ENCODE data around the gene SPG21.

The SPG21 gene

GRCh38 chr15:64990168-64990470, 405 bp upstream of the SPG21 start:
- no peak for DNase-seq

- no peak for DNase-seq
Observed at GRCh38 chr15:64987136-64987535, 2.6 kb downstream of the SPG21 start.

GRCh38 chr15:64985366-64986033, 4.2 kb downstream of the SPG21 start:
- no peak for DNase-seq

- no peak for DNase-seq
Observed at GRCh38 chr15:64982472-64982871, 7.2 kb downstream of the SPG21 start.

- DNase-seq = no peak
Observed at GRCh38 chr15:64981812-64982431, 7.8 kb downstream of the SPG21 start.

- no peak for DNase-seq
Observed at GRCh38 chr15:64979252-64979710, 10.4 kb downstream of the SPG21 start.

GRCh38 chr15:64975390-64975789, 14.3 kb downstream of the SPG21 start:
- no peak for DNase-seq

- DNase-seq = no peak
Observed at GRCh38 chr15:64970698-64971097, 19.0 kb downstream of the SPG21 start.

GRCh38 chr15:64969401-64969800, 20.3 kb downstream of the SPG21 start:
- no peak for DNase-seq

- no peak for DNase-seq
Observed at GRCh38 chr15:64961013-64961412, 28.7 kb downstream of the SPG21 start.

- DNase-seq = no peak
Observed at GRCh38 chr15:64960153-64960552, 29.6 kb downstream of the SPG21 start.

- DNase-seq = no peak
Observed at GRCh38 chr15:64959128-64959527, 30.6 kb downstream of the SPG21 start.

- no peak for DNase-seq
Observed at GRCh38 chr15:64954395-64954794, 35.3 kb downstream of the SPG21 start.

- DNase-seq = no peak
Observed at GRCh38 chr15:64951777-64952418, 37.8 kb downstream of the SPG21 start.

- no peak for DNase-seq
Observed at GRCh38 chr15:64950888-64951287, 38.8 kb downstream of the SPG21 start.

GRCh38 chr15:64949383-64950186, 40.1 kb downstream of the SPG21 start:
- no peak for DNase-seq

- no peak for DNase-seq
Observed at GRCh38 chr15:64948916-64949315, 40.8 kb downstream of the SPG21 start.

GRCh38 chr15:64947211-64947610, 42.5 kb downstream of the SPG21 start:
- DNase-seq = no peak

- no peak for DNase-seq
Observed at GRCh38 chr15:64944961-64945360, 44.8 kb downstream of the SPG21 start.

- DNase-seq = no peak
Observed at GRCh38 chr15:64943512-64944225, 46.0 kb downstream of the SPG21 start.

GRCh38 chr15:64942356-64942755, 47.4 kb downstream of the SPG21 start:
- no peak for DNase-seq

GRCh38 chr15:64938192-64938591, 51.5 kb downstream of the SPG21 start:
- DNase-seq = peak; percentile 44

- DNase-seq = no peak
Observed at GRCh38 chr15:64934023-64934422, 55.7 kb downstream of the SPG21 start.
